HG03108 (cell line): Measurements from ENCODE around the gene GPR142.
"Not testable (repeated sequence)": the region's sequence is repeated elsewhere in the genome, so short reads cannot be mapped to it uniquely, and the experiment has no call there.

Experiments used
- ATAC-seq: cut with Tn5 transposase; IDR thresholded peaks from one replicate; pipeline ENCODE4 v1.9.1; 2021; ENCODE audit warnings: moderate library complexity; ENCODE audit not compliant: unreplicated experiment

Gene GPR142

GRCh38 chr17:74392848-74393247 is 25.5 kb downstream of the GPR142 start:
- no peak for ATAC-seq

GRCh38 chr17:74393346-74393942 is 26.1 kb downstream of the GPR142 start:
- no peak for ATAC-seq

- ATAC-seq: no peak
These were observed 27.1 kb downstream of the GPR142 start for GRCh38 chr17:74394275-74394950.

- no peak for ATAC-seq
These were observed 27.7 kb downstream of the GPR142 start for GRCh38 chr17:74394977-74395376.

- no peak for ATAC-seq
These were observed 29.3 kb downstream of the GPR142 start for GRCh38 chr17:74396567-74396966.

- no peak for ATAC-seq
These were observed 34.7 kb downstream of the GPR142 start for GRCh38 chr17:74402048-74402447.

GRCh38 chr17:74403512-74404137 is 36.3 kb downstream of the GPR142 start:
- ATAC-seq: no peak

- no peak for ATAC-seq
These were observed 36.9 kb downstream of the GPR142 start for GRCh38 chr17:74404218-74404617.

- ATAC-seq: no peak
These were observed 37.5 kb downstream of the GPR142 start for GRCh38 chr17:74404789-74405188.

GRCh38 chr17:74405311-74405710 is 38.0 kb downstream of the GPR142 start:
- ATAC-seq: not testable (repeated sequence)

- no peak for ATAC-seq
These were observed 40.1 kb downstream of the GPR142 start for GRCh38 chr17:74407384-74407783.

GRCh38 chr17:74408262-74408661 is 41.0 kb downstream of the GPR142 start:
- ATAC-seq: no peak

- no peak for ATAC-seq
These were observed 41.5 kb downstream of the GPR142 start for GRCh38 chr17:74408815-74409214.

GRCh38 chr17:74410001-74410443 is 42.7 kb downstream of the GPR142 start:
- ATAC-seq: no peak

GRCh38 chr17:74412581-74412980 is 45.3 kb downstream of the GPR142 start:
- no peak for ATAC-seq

GRCh38 chr17:74413491-74413890 is 46.2 kb downstream of the GPR142 start:
- no peak for ATAC-seq

- ATAC-seq: no peak
These were observed 47.2 kb downstream of the GPR142 start for GRCh38 chr17:74414510-74414909.

- ATAC-seq: no peak
These were observed 48.5 kb downstream of the GPR142 start for GRCh38 chr17:74415608-74416396.

- ATAC-seq: peak; percentile 65
These were observed 50.1 kb downstream of the GPR142 start for GRCh38 chr17:74417178-74418045.

GRCh38 chr17:74419928-74420411 is 52.7 kb downstream of the GPR142 start:
- no peak for ATAC-seq
